ENCODE data around the gene KLHL30. TPM values are rescaled to one million over a fixed set of nuclear protein-coding genes. Genes with fewer than 3 reads are reported as not detected.
"Not testable (repeated sequence)": the region's sequence is repeated elsewhere in the genome, so short reads cannot be mapped to it uniquely, and the experiment has no call there.

KLHL30 gene
- polyA plus RNA-seq, 2 donors, result 0.21 to 0.24 TPM

DNA sequence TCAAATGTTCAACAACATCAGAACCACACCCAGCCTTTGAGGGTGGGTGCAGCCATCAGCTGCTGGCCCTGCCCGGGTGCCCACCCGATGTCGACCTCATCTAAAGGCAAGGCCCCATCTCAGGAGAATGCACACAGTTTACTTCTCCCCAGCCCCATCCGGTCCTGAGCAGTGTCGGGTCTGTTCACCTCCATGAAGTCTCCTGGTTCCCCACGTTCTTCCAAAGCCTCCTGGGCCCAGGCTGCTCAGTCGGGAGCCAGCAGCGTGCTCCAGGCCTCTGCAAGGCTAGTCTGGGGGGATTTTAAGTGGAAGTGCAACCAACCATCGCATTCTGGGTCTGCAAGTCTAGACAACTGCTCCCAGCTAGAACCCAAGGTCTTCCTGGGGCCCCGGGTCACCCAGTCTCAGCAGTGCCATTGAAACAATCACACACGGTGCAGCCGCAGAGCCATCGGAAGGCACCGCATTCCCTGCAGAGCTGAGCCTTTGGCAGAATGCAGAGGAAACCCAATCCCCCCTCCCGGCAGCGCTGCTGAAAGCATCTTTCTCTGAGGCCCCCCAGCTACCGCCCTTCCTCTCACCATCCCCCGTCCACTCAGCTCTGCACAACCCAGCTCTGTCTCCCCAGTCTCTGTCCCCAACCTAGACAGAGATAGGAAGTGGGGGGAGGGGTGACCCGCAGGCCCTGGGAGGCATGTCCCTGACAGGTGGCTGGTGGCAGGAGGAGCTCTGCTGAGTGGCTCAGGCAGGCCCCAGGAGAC lies 29.9 kb upstream of the KLHL30 start:
- Histone ChIP-seq H3K27me3 (ENCODE audit: control insufficient read depth in 1 of 2, insufficient read depth in 2 of 2, low read length in 2 of 2) (peaks cover 0 to 2% of the 10 kb centered on the region in 2 donors), H3K27ac (ENCODE audit: low read depth in 2 of 2, low read length in 1 of 2) (no peak overlapping the region), H3K36me3 (ENCODE audit: control insufficient read depth in 2 of 2, insufficient read depth in 2 of 2, low read length in 1 of 2) (no peaks in the 10 kb centered on the region), H3K4me1 (ENCODE audit: control insufficient read depth in 2 of 2, insufficient read depth in 2 of 2, low read length in 1 of 2) (peaks cover 0 to 5% of the 10 kb centered on the region in 2 donors), H3K4me3 (ENCODE audit: low read depth in 1 of 2, low read length in 2 of 2) (no peak overlapping the region), H3K9me3 (ENCODE audit: control insufficient read depth in 2 of 2, insufficient read depth in 1 of 2, low read depth in 1 of 2, low read length in 1 of 2) (peaks cover 0 to 1% of the 10 kb centered on the region in 2 donors)
- 52 to 56% methylated on average over 19 of the region's 19 CpGs for WGBS, 2 donors

- H3K4me3 ChIP-seq (ENCODE audit: low read depth in 1 of 2, low read length in 2 of 2), result no peak overlapping the region
- no peak overlapping the region for H3K27ac ChIP-seq (ENCODE audit: low read depth in 2 of 2, low read length in 1 of 2)
- no peaks in the 10 kb centered on the region for H3K36me3 ChIP-seq (ENCODE audit: control insufficient read depth in 2 of 2, insufficient read depth in 2 of 2, low read length in 1 of 2)
- H3K27me3 ChIP-seq (ENCODE audit: control insufficient read depth in 1 of 2, insufficient read depth in 2 of 2, low read length in 2 of 2), result no peaks in the 10 kb centered on the region
- peaks cover 0 to 3% of the 10 kb centered on the region in 2 donors for H3K9me3 ChIP-seq (ENCODE audit: control insufficient read depth in 2 of 2, insufficient read depth in 1 of 2, low read depth in 1 of 2, low read length in 1 of 2)
- no peaks in the 10 kb centered on the region for H3K4me1 ChIP-seq (ENCODE audit: control insufficient read depth in 2 of 2, insufficient read depth in 2 of 2, low read length in 1 of 2)
- 94% methylated on average over 13 of the region's 13 CpGs for WGBS, 2 donors
These were observed 24.9 kb upstream of the KLHL30 start for GRCh38 chr2:238113611-238114010.

GRCh38 chr2:238114331-238114841 lies 24.1 kb upstream of the KLHL30 start:
- H3K27ac ChIP-seq (ENCODE audit: low read depth in 2 of 2, low read length in 1 of 2), result no peak overlapping the region
- no peaks in the 10 kb centered on the region for H3K4me1 ChIP-seq (ENCODE audit: control insufficient read depth in 2 of 2, insufficient read depth in 2 of 2, low read length in 1 of 2)
- H3K4me3 ChIP-seq (ENCODE audit: low read depth in 1 of 2, low read length in 2 of 2), result no peak overlapping the region
- peaks cover 0 to 3% of the 10 kb centered on the region in 2 donors for H3K9me3 ChIP-seq (ENCODE audit: control insufficient read depth in 2 of 2, insufficient read depth in 1 of 2, low read depth in 1 of 2, low read length in 1 of 2)
- H3K27me3 ChIP-seq (ENCODE audit: control insufficient read depth in 1 of 2, insufficient read depth in 2 of 2, low read length in 2 of 2), result no peaks in the 10 kb centered on the region
- 85 to 88% methylated on average over 16 of the region's 16 CpGs for WGBS, 2 donors
- H3K36me3 ChIP-seq (ENCODE audit: control insufficient read depth in 2 of 2, insufficient read depth in 2 of 2, low read length in 1 of 2), result no peaks in the 10 kb centered on the region

DNA sequence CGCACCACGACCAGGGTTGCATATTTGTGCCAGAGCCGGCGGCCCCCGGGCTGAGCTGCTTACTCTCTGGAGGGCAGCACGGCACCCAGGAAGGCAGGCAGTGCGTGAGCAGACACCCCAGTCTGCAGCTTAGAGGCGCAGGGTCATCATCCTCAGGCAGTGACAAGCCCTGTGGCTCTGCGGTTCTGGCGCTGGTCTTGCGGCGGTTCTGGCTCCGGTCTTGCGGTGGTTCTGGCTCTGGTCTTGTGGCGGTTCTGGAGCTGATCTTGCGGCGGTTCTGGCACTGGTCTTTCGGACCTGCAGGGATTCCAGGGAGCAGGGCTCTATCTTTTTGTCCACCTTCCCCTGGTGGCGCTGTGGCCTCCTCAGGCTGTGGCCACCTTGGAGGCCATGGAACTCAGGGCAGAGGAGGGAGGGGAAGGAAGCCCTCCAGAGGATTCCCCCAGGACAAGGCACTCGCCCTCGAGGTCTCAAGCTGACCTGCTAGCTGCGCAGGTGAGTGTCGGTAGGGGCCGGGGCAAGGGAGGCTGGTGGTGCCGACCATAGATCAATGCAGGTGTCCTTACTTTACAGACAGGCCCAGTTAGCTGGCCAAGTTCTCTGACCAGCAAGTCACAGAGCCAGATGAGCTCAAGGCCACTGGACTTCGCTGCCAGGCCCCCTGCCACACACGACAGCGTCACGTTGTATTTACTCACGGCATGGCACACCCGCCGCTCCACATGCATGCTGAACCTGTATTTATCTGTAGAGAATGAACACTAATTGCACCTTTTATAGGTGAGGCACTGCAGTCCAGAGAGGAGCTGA lies 23.4 kb upstream of the KLHL30 start:
- no peaks in the 10 kb centered on the region for H3K36me3 ChIP-seq (ENCODE audit: control insufficient read depth in 2 of 2, insufficient read depth in 2 of 2, low read length in 1 of 2)
- no peak overlapping the region for H3K27ac ChIP-seq (ENCODE audit: low read depth in 2 of 2, low read length in 1 of 2)
- H3K9me3 ChIP-seq (ENCODE audit: control insufficient read depth in 2 of 2, insufficient read depth in 1 of 2, low read depth in 1 of 2, low read length in 1 of 2), result peaks cover 0 to 3% of the 10 kb centered on the region in 2 donors
- WGBS, 2 donors, result 88 to 91% methylated on average over 32 of the region's 32 CpGs
- H3K4me3 ChIP-seq (ENCODE audit: low read depth in 1 of 2, low read length in 2 of 2), result no peak overlapping the region
- H3K27me3 ChIP-seq (ENCODE audit: control insufficient read depth in 1 of 2, insufficient read depth in 2 of 2, low read length in 2 of 2), result no peaks in the 10 kb centered on the region
- H3K4me1 ChIP-seq (ENCODE audit: control insufficient read depth in 2 of 2, insufficient read depth in 2 of 2, low read length in 1 of 2), result no peaks in the 10 kb centered on the region

GRCh38 chr2:238115709-238116108 lies 22.8 kb upstream of the KLHL30 start:
- not testable (repeated sequence) for H3K4me3 ChIP-seq (ENCODE audit: low read depth in 1 of 2, low read length in 2 of 2); H3K4me1 ChIP-seq (ENCODE audit: control insufficient read depth in 2 of 2, insufficient read depth in 2 of 2, low read length in 1 of 2); H3K27me3 ChIP-seq (ENCODE audit: control insufficient read depth in 1 of 2, insufficient read depth in 2 of 2, low read length in 2 of 2); H3K36me3 ChIP-seq (ENCODE audit: control insufficient read depth in 2 of 2, insufficient read depth in 2 of 2, low read length in 1 of 2); H3K27ac ChIP-seq (ENCODE audit: low read depth in 2 of 2, low read length in 1 of 2); H3K9me3 ChIP-seq (ENCODE audit: control insufficient read depth in 2 of 2, insufficient read depth in 1 of 2, low read depth in 1 of 2, low read length in 1 of 2)
- WGBS, 2 donors, result 93 to 94% methylated on average over 12 of the region's 12 CpGs

GRCh38 chr2:238116298-238117198 lies 21.9 kb upstream of the KLHL30 start:
- Histone ChIP-seq H3K4me1 (ENCODE audit: control insufficient read depth in 2 of 2, insufficient read depth in 2 of 2, low read length in 1 of 2) (no peaks in the 10 kb centered on the region), H3K9me3 (ENCODE audit: control insufficient read depth in 2 of 2, insufficient read depth in 1 of 2, low read depth in 1 of 2, low read length in 1 of 2) (peaks cover 0 to 3% of the 10 kb centered on the region in 2 donors), H3K27ac (ENCODE audit: low read depth in 2 of 2, low read length in 1 of 2) (no peak overlapping the region), H3K27me3 (ENCODE audit: control insufficient read depth in 1 of 2, insufficient read depth in 2 of 2, low read length in 2 of 2) (no peaks in the 10 kb centered on the region), H3K4me3 (ENCODE audit: low read depth in 1 of 2, low read length in 2 of 2) (peak overlapping the region in 1 of 2 donors; percentile 18), H3K36me3 (ENCODE audit: control insufficient read depth in 2 of 2, insufficient read depth in 2 of 2, low read length in 1 of 2) (no peaks in the 10 kb centered on the region)
- 91 to 92% methylated on average over 21 of the region's 21 CpGs for WGBS, 2 donors

DNA sequence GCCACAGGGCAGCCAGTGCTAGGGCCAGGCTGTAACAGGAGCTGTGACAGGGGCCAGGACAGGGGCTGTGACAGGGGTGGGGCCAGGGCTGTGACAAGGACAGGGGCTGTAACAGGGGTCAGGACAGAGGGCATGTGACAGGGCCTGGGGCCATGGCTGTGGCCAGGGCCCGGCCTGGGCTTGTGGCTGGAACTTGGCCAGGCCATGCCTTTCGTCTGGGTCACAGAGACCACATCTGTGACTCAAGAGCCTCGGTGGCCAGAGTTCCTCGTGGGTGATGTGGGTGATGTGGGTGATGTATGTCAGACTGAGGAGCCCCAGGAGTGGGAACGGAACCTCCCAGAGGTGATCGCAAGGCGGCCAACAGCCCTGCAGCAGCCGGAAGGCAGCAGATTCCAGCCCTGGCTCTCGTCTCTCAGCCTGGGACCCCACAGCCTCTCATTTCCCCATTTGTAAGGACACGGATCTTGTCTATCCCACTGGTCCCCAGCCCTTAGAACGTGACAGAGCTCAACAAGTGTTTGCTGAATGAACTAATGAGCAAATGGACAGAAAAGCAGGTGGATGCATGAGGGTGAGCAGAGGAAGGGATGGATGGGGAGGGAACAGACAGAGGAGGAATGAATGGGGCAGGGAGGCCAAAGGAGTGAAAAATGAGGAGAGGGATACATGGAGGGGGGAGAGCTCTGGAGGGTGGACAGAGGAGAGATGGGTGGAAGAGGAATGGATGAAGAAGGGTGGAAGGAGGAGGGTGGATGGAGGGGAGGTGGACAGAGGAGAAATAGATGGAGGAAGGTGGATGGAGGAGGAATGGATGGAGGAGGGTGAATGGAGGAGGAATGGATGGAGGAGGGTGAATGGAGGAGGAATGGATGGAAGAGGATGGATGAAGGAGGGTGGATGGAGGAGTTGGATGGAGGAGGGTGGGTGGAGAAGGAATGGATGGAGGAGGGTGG lies 21.0 kb upstream of the KLHL30 start:
- 63 to 74% methylated on average over 11 of the region's 11 CpGs for WGBS, 2 donors
- no peak overlapping the region for H3K4me3 ChIP-seq (ENCODE audit: low read depth in 1 of 2, low read length in 2 of 2)
- no peaks in the 10 kb centered on the region for H3K4me1 ChIP-seq (ENCODE audit: control insufficient read depth in 2 of 2, insufficient read depth in 2 of 2, low read length in 1 of 2)
- no peaks in the 10 kb centered on the region for H3K36me3 ChIP-seq (ENCODE audit: control insufficient read depth in 2 of 2, insufficient read depth in 2 of 2, low read length in 1 of 2)
- H3K27ac ChIP-seq (ENCODE audit: low read depth in 2 of 2, low read length in 1 of 2), result no peak overlapping the region
- no peaks in the 10 kb centered on the region for H3K27me3 ChIP-seq (ENCODE audit: control insufficient read depth in 1 of 2, insufficient read depth in 2 of 2, low read length in 2 of 2)
- H3K9me3 ChIP-seq (ENCODE audit: control insufficient read depth in 2 of 2, insufficient read depth in 1 of 2, low read depth in 1 of 2, low read length in 1 of 2), result peaks cover 0 to 3% of the 10 kb centered on the region in 2 donors

DNA sequence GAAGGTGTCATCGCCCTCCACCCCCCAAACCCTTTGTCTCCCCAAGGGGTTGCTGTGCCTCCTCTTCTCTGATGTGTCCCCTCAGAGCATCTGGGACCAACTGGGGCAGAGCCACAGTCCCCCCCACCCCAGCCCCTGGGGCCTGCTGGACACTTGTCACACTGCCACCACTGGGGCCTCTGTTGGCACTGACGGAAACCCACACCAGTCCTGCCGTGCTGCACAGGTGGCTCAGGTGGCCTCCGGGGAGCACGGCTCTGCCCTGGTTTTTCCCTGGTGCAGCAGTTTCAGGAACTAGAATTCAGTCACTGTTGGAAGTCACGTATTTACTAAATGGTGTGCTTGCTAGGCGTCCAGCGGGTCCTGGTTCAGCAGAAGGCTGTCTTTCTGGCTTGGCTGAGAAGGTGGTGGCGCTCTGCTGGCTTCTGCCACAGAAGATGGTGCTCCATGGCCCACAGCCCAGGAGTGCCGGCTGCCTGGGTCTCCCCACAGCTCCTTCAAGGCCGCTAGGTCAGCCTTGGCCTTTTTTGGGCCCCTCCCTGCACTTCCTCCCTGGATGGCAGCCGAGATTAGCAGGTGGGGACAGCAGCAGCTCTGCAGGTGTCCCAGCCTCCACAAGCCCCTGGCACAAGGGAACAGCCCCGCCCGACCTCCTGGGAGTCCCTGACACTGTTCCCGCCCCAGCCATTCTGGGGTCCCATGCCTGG lies 18.6 kb upstream of the KLHL30 start:
- no peaks in the 10 kb centered on the region for H3K9me3 ChIP-seq (ENCODE audit: control insufficient read depth in 2 of 2, insufficient read depth in 1 of 2, low read depth in 1 of 2, low read length in 1 of 2)
- H3K4me1 ChIP-seq (ENCODE audit: control insufficient read depth in 2 of 2, insufficient read depth in 2 of 2, low read length in 1 of 2), result peaks cover 0 to 3% of the 10 kb centered on the region in 2 donors
- no peaks in the 10 kb centered on the region for H3K27me3 ChIP-seq (ENCODE audit: control insufficient read depth in 1 of 2, insufficient read depth in 2 of 2, low read length in 2 of 2)
- H3K4me3 ChIP-seq (ENCODE audit: low read depth in 1 of 2, low read length in 2 of 2), result no peak overlapping the region
- no peak overlapping the region for H3K27ac ChIP-seq (ENCODE audit: low read depth in 2 of 2, low read length in 1 of 2)
- 42 to 55% methylated on average over 15 of the region's 15 CpGs for WGBS, 2 donors
- H3K36me3 ChIP-seq (ENCODE audit: control insufficient read depth in 2 of 2, insufficient read depth in 2 of 2, low read length in 1 of 2), result no peaks in the 10 kb centered on the region
